BLaER1 treated with 17β-estradiol and CSF1 and Interleukin-3, amounts not matched to agents 10 nM and 100 nM (cell line): ENCODE data around the gene MPDU1.

ENCODE experiments used
- H3K27ac ChIP-seq, 11 experiments: shearing (Covaris generic); formaldehyde crosslinking; 2 replicates each; pipeline ENCODE4 v1.8.1; 2022
- H3K27me3 ChIP-seq, 11 experiments: shearing (Covaris generic); formaldehyde crosslinking; 2 replicates each; pipeline ENCODE4 v1.8.1; 2022
- H3K36me3 ChIP-seq, 11 experiments: shearing (Covaris generic); formaldehyde crosslinking; 2 replicates each; pipeline ENCODE4 v1.8.1; 2022
- H3K4me1 ChIP-seq, 10 experiments: shearing (Covaris generic); formaldehyde crosslinking; 2 replicates each; pipeline ENCODE4 v1.8.1; 2022
- H3K4me2 ChIP-seq, 11 experiments: shearing (Covaris generic); formaldehyde crosslinking; 2 replicates each; pipeline ENCODE4 v1.8.1; 2022
- H3K4me3 ChIP-seq, 10 experiments: shearing (Covaris generic); formaldehyde crosslinking; 2 replicates each; pipeline ENCODE4 v1.8.1; 2022
- H3K9ac ChIP-seq, 11 experiments: shearing (Covaris generic); formaldehyde crosslinking; 2 replicates each; pipeline ENCODE4 v1.8.1; 2022
- H3K9me3 ChIP-seq, 11 experiments: shearing (Covaris generic); formaldehyde crosslinking; replicated peaks in 1 of 11; 2 replicates each; pipeline ENCODE4 v1.8.1; 2022
- H4K20me1 ChIP-seq, 11 experiments: shearing (Covaris generic); formaldehyde crosslinking; 2 replicates each; pipeline ENCODE4 v1.8.1; 2022
- Cebpa-rat ChIP-seq, 11 experiments: shearing (Covaris generic); IDR thresholded peaks; 2 replicates each; pipeline ENCODE4 v1.8.1; 2022

The MPDU1 gene

DNA sequence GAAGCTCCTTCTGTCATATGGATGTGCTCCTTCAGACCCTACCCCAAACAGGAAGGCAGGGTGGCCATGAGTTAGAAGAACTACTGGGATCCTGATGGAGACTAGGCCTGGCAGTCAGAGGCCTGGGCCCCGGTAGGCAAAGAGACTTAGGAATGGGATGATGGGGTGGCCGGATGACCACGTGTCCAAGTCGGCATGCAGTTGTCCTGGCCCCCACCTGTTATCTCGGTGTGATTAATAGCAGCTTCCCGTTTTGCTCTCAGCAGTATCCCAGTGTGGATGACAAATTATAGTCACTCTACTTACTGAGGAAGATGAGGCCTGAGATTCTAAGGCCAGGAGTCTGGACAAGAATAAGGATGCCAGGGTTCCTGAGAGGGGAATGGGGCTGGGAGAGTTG lies 33.3 kb upstream of the MPDU1 start:
- no peak for TF ChIP-seq Cebpa-rat (IDR thresholded peaks at IDR 0.05)
- Histone ChIP-seq H3K4me1 (peaks cover 67 to 83% (median 76%) of the 10 kb centered on the region in 10 experiments), H3K27ac (peak overlapping the region; percentile 71 to 92 (median 87); a peak in 19 of 22 replicates)

GRCh38 chr17:7551396-7551795 lies 32.3 kb upstream of the MPDU1 start:
- Histone ChIP-seq H3K4me3 (no peak overlapping the region; a peak in 1 of 20 replicates), H3K4me2 (peak overlapping the region; percentile 85 to 99 (median 95)), H3K36me3 (no peaks in the 10 kb centered on the region; a peak in 1 of 22 replicates), H3K27me3 (no peaks in the 10 kb centered on the region), H3K27ac (peak overlapping the region; percentile 71 to 92 (median 87); a peak in 21 of 22 replicates), H3K4me1 (peaks cover 71 to 93% (median 83%) of the 10 kb centered on the region in 10 experiments), H4K20me1 (no peaks in the 10 kb centered on the region), H3K9ac (peak overlapping the region; percentile 12 to 88 (median 78); a peak in 16 of 22 replicates), H3K9me3 (no peaks in the 10 kb centered on the region)
- no peak for TF ChIP-seq Cebpa-rat (IDR thresholded peaks at IDR 0.05)

More for the DNA sequence above, 33.3 kb upstream of the MPDU1 start:
- Histone ChIP-seq H3K27me3 (no peaks in the 10 kb centered on the region), H3K9me3 (no peaks in the 10 kb centered on the region), H3K36me3 (no peaks in the 10 kb centered on the region; a peak in 1 of 22 replicates), H4K20me1 (no peaks in the 10 kb centered on the region), H3K4me3 (peak overlapping the region in 6 of 10 experiments; percentile 66 to 80 (median 74); a peak in 11 of 20 replicates), H3K9ac (peak overlapping the region in 7 of 11 experiments; percentile 73 to 88 (median 77); a peak in 8 of 22 replicates), H3K4me2 (peak overlapping the region; percentile 85 to 99 (median 95))

DNA sequence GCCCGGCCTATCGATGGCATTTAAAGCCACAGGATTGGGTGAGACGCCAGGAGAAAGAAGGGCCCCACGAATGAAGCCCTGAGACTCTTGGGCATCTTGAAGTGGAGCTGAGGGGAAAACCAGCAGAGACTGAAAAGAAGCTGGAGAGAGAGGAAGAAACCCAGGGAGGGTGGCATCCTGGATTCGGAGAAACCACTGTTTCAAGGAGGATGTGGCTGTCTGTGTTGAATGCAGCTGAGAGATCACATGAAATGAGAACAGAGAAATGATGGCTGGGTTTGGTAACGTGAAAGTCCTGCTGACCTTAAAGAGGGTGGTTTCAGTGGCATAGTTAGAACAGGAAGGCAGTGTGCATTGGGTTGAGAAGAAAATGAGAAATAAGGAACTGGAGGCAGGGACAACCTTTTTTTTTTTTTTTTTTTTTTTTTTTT lies 31.0 kb upstream of the MPDU1 start:
- Histone ChIP-seq H3K9ac (peak overlapping the region; percentile 74 to 88 (median 78)), H3K4me3 (peak overlapping the region in 6 of 10 experiments; percentile 5 to 59 (median 34); a peak in 6 of 20 replicates), H3K27ac (peak overlapping the region; percentile 71 to 92 (median 87)), H3K9me3 (no peaks in the 10 kb centered on the region), H3K4me2 (peak overlapping the region; percentile 85 to 100 (median 95)), H3K27me3 (no peaks in the 10 kb centered on the region), H3K36me3 (peaks cover 0 to 6% (median 0%) of the 10 kb centered on the region in 11 experiments; a peak in 1 of 22 replicates), H4K20me1 (no peaks in the 10 kb centered on the region), H3K4me1 (peaks cover 71 to 97% (median 90%) of the 10 kb centered on the region in 10 experiments)
- peak in 5 of 11 experiments; percentile 16 to 72 (median 35); a peak in 5 of 22 replicates for TF ChIP-seq Cebpa-rat (IDR thresholded peaks at IDR 0.05)

DNA sequence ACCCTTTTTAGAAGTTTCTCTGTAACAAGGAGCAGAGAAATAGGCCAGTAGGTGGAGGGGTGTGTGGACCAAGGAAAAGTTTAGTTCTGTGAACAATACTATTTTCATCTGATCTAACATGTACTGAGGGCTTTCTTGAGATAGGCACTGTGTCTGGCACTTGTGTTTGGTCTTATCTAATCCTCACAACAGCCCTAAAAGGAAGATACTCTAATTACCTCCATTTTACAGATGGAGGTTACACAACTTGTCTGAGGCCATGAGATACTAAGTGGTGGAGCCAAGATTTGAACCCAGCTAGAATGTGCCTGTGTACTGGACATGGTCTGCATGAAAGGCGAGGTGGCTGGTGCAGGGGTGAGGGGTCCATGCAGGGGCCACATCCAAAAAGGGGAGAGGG lies 30.3 kb upstream of the MPDU1 start:
- H3K36me3 ChIP-seq = peaks cover 0 to 6% (median 0%) of the 10 kb centered on the region in 11 experiments; a peak in 1 of 22 replicates
- no peaks in the 10 kb centered on the region for H3K9me3 ChIP-seq
- H3K4me1 ChIP-seq = peaks cover 73 to 97% (median 92%) of the 10 kb centered on the region in 10 experiments
- no peaks in the 10 kb centered on the region for H4K20me1 ChIP-seq
- H3K27ac ChIP-seq = peak overlapping the region; percentile 78 to 92 (median 87)
- H3K9ac ChIP-seq = peak overlapping the region; percentile 72 to 82 (median 76)
- TF ChIP-seq Cebpa-rat (IDR thresholded peaks at IDR 0.05) = no peak
- H3K27me3 ChIP-seq = no peaks in the 10 kb centered on the region
- H3K4me3 ChIP-seq = peak overlapping the region in 9 of 10 experiments; percentile 3 to 59 (median 38); a peak in 12 of 20 replicates
- peak overlapping the region; percentile 85 to 100 (median 95) for H3K4me2 ChIP-seq

DNA sequence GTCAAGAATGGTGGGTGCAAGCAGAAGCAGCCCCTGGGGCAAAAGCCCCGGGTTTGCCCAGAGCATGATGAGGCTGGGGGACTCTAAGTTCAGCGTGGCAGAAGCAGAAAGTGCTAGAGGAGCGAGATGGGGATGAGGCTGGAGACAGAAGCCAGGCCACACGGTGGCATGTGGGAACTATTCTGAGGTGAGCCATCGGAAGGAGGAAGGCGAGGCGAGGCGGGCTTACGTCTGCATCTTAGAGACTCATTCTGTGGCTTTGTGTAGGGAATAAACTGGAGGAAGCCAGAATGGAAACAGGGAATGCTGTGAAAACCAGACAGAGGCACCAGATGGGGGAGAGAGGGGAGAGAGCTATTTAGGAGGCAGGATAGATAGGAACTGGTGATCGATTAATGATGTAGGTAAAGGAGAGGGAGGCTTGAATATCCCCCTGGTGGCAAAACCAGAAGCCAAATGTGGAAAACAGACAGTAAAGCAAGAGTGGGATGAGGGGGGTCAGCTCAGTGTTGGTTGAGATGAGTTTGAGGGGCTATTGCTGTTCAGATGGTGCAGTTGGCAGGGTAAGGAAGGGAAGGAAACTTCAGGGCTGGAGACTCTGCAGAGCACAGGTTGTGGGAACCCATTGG lies 28.2 kb upstream of the MPDU1 start:
- TF ChIP-seq Cebpa-rat (IDR thresholded peaks at IDR 0.05) = no peak
- Histone ChIP-seq H3K9me3 (no peaks in the 10 kb centered on the region), H4K20me1 (no peaks in the 10 kb centered on the region), H3K9ac (peak overlapping the region in 2 of 11 experiments; percentile 1 to 2; a peak in 2 of 22 replicates), H3K27me3 (no peaks in the 10 kb centered on the region), H3K4me2 (peak overlapping the region in 9 of 11 experiments; percentile 7 to 100 (median 95); a peak in 17 of 22 replicates), H3K4me1 (peaks cover 73 to 97% (median 83%) of the 10 kb centered on the region in 10 experiments), H3K27ac (peak overlapping the region in 7 of 11 experiments; percentile 7 to 85 (median 29); a peak in 12 of 22 replicates), H3K36me3 (peaks cover 0 to 15% (median 0%) of the 10 kb centered on the region in 11 experiments; a peak in 7 of 22 replicates), H3K4me3 (no peak overlapping the region)

DNA sequence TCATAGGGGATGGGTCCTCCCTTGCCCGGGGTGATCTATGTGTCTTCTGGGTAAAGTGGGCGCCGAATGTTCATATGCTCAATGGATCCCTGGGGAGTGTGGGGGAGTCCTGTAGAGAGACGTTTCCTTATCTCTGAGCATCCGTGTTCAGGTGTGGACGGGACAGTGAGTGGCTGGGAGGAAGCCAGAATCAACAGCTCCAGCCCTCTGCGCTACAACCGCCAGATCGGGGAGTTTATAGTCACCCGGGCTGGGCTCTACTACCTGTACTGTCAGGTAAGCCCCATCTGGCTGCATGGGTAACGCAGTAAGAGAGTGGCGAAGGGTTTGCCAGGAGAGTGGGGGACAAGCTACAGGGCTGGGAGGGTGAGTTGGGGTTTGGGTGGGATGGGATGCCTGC lies 27.0 kb upstream of the MPDU1 start:
- H3K4me2 ChIP-seq = peak overlapping the region in 9 of 11 experiments; percentile 90 to 100 (median 97); a peak in 17 of 22 replicates
- H3K9me3 ChIP-seq = no peaks in the 10 kb centered on the region
- peaks cover 62 to 91% (median 75%) of the 10 kb centered on the region in 10 experiments for H3K4me1 ChIP-seq
- H4K20me1 ChIP-seq = peaks cover 0 to 10% (median 0%) of the 10 kb centered on the region in 11 experiments; a peak in 4 of 22 replicates
- peaks cover 0 to 26% (median 7%) of the 10 kb centered on the region in 11 experiments; a peak in 10 of 22 replicates for H3K36me3 ChIP-seq
- H3K27me3 ChIP-seq = no peaks in the 10 kb centered on the region
- no peak overlapping the region for H3K4me3 ChIP-seq
- no peak for TF ChIP-seq Cebpa-rat (IDR thresholded peaks at IDR 0.05)
- peak overlapping the region in 9 of 11 experiments; percentile 97 to 99 (median 99); a peak in 17 of 22 replicates for H3K27ac ChIP-seq
- H3K9ac ChIP-seq = peak overlapping the region in 6 of 11 experiments; percentile 88 to 97 (median 93); a peak in 8 of 22 replicates

DNA sequence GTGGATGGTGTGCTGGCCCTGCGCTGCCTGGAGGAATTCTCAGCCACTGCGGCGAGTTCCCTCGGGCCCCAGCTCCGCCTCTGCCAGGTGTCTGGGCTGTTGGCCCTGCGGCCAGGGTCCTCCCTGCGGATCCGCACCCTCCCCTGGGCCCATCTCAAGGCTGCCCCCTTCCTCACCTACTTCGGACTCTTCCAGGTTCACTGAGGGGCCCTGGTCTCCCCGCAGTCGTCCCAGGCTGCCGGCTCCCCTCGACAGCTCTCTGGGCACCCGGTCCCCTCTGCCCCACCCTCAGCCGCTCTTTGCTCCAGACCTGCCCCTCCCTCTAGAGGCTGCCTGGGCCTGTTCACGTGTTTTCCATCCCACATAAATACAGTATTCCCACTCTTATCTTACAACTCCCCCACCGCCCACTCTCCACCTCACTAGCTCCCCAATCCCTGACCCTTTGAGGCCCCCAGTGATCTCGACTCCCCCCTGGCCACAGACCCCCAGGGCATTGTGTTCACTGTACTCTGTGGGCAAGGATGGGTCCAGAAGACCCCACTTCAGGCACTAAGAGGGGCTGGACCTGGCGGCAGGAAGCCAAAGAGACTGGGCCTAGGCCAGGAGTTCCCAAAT lies 26.4 kb upstream of the MPDU1 start:
- Histone ChIP-seq H3K4me1 (peaks cover 56 to 84% (median 69%) of the 10 kb centered on the region in 10 experiments), H3K27ac (peak overlapping the region; percentile 85 to 99 (median 97)), H3K4me2 (peak overlapping the region; percentile 90 to 100 (median 96)), H3K9ac (peak overlapping the region; percentile 88 to 98 (median 94)), H3K4me3 (peak overlapping the region in 9 of 10 experiments; percentile 81 to 98 (median 86); a peak in 14 of 20 replicates), H3K36me3 (peaks cover 0 to 26% (median 7%) of the 10 kb centered on the region in 11 experiments; a peak in 10 of 22 replicates), H4K20me1 (peaks cover 0 to 10% (median 0%) of the 10 kb centered on the region in 11 experiments; a peak in 6 of 22 replicates), H3K9me3 (no peaks in the 10 kb centered on the region), H3K27me3 (no peaks in the 10 kb centered on the region)
- no peak for TF ChIP-seq Cebpa-rat (IDR thresholded peaks at IDR 0.05)

GRCh38 chr17:7557775-7558543 lies 25.7 kb upstream of the MPDU1 start:
- Histone ChIP-seq H3K27ac (peak overlapping the region; percentile 85 to 99 (median 97)), H3K4me1 (peaks cover 59 to 85% (median 69%) of the 10 kb centered on the region in 10 experiments), H3K27me3 (no peaks in the 10 kb centered on the region), H3K4me2 (peak overlapping the region; percentile 90 to 100 (median 96)), H3K9ac (peak overlapping the region; percentile 88 to 98 (median 94)), H4K20me1 (peaks cover 0 to 10% (median 4%) of the 10 kb centered on the region in 11 experiments; a peak in 7 of 22 replicates), H3K36me3 (peaks cover 0 to 28% (median 8%) of the 10 kb centered on the region in 11 experiments; a peak in 14 of 22 replicates), H3K9me3 (no peaks in the 10 kb centered on the region), H3K4me3 (peak overlapping the region; percentile 52 to 98 (median 86))
- TF ChIP-seq Cebpa-rat (IDR thresholded peaks at IDR 0.05) = no peak
